Sigmoid colon (tissue), 4 donors: Measurements from ENCODE around the gene SET.

Source experiments
- POLR2A ChIP-seq, 2 donors: fragments of 450-650 bp; IDR thresholded peaks; one replicate each; pipeline ENCODE4 v1.6.1; 2016; ENCODE audit warnings: antibody characterized with exemption in 2 of 2, mild to moderate bottlenecking in 2 of 2, moderate library complexity in 2 of 2
- POLR2AphosphoS5 ChIP-seq, 4 donors: sonication (generic); formaldehyde crosslinking; IDR thresholded peaks; one replicate each; pipeline ENCODE4 v1.6.1; 2017; ENCODE audit warnings: antibody characterized with exemption in 4 of 4
- TF ChIP-seq, protein P1 (sequence below), 4 experiments: fragments of 450-650 bp in 3 of 4; fragments of 200-600 bp in 1 of 4; IDR thresholded peaks; one replicate each; pipeline ENCODE4 v1.5.1; 2016 to 2019; ENCODE audit warnings: antibody characterized with exemption in 4 of 4, mild to moderate bottlenecking in 3 of 4, moderate library complexity in 2 of 4

DNA sequence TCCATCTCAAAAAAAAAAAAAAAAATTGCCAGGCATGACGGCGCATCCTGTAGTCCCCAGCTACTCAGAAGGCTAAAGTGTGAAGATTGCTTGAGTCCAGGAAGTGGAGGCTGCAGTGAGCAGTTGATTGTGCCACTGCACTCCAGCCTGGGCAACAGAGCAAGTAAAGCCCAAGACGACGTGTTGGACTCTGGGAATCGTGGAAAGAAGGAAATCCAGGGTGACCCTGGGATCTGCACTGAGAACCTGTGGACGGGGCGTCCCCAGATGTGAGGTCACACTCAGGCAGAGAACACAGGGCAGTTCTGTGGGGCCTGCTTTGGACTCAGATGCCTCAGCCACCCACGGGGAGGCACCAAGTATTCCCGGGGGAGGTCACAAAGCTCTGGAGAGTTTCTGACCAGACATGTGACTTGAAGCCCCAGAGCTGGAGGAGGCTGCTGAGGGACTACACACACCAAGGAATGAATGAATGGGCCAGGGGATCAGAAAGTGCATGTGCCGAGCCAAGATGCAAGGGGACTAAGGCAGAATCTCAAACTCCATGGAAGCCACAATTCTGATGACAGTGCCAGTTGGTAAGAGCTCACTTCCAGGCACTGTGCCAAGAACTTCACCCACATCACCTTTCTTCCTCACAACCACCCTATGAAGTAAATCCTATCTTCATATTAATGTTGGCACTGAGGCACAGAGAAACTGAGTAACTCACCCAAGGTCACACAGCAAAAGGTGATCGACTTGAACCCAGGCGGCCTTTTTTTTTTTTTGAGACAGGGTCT, 45.3 kb upstream of the SET start:
- TF ChIP-seq, protein P1, sequence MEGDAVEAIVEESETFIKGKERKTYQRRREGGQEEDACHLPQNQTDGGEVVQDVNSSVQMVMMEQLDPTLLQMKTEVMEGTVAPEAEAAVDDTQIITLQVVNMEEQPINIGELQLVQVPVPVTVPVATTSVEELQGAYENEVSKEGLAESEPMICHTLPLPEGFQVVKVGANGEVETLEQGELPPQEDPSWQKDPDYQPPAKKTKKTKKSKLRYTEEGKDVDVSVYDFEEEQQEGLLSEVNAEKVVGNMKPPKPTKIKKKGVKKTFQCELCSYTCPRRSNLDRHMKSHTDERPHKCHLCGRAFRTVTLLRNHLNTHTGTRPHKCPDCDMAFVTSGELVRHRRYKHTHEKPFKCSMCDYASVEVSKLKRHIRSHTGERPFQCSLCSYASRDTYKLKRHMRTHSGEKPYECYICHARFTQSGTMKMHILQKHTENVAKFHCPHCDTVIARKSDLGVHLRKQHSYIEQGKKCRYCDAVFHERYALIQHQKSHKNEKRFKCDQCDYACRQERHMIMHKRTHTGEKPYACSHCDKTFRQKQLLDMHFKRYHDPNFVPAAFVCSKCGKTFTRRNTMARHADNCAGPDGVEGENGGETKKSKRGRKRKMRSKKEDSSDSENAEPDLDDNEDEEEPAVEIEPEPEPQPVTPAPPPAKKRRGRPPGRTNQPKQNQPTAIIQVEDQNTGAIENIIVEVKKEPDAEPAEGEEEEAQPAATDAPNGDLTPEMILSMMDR (IDR thresholded peaks at IDR 0.05) = no peak
- TF ChIP-seq POLR2A (IDR thresholded peaks at IDR 0.05) (no peak), POLR2AphosphoS5 (IDR thresholded peaks at IDR 0.05) (no peak)
